ENCODE measurements around the gene LAMTOR1. TPM values are rescaled to one million over a fixed set of nuclear protein-coding genes. Genes with fewer than 3 reads are reported as not detected.

The LAMTOR1 gene
- total and polyA plus RNA-seq, 10 donors = 81.5 to 182 (median 131) TPM

DNA sequence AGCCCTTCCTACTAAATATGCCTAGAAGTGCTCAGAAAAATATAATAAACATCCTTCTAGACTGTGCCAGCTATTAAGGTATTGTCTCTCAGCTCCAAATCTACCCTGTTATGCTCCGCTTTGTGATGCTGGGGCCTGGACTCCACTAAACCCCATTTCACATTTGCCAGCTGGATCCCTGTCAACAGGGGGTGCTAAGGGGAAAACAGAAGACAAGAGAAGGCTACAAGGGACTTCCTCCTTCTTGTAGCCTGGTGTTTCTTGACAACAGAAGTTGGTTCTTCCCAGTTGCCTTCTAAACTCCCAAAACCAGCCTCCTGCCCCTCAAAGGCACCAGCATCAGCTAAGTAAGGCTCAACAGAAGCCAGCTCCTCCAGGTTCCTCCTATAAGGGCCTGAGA lies 28.0 kb downstream of the LAMTOR1 start:
- intact Hi-C loops (cut with DNase I; ENCODE audit: low total_unique reads) = no loop called here

GRCh38 chr11:72072348-72072747 lies 30.7 kb downstream of the LAMTOR1 start:
- peak overlapping the region in 6 of 8 donors; percentile 18 to 59 (median 52) for H3K27ac ChIP-seq
- H3K4me1 ChIP-seq = peaks cover 21 to 93% (median 55%) of the 10 kb centered on the region in 6 donors

More for the DNA sequence above, 28.0 kb downstream of the LAMTOR1 start:
- Histone ChIP-seq H3K4me3 (no peak overlapping the region), H3K9me3 (no peaks in the 10 kb centered on the region), H3K27ac (peak overlapping the region in 5 of 8 donors; percentile 16 to 69 (median 49)), H3K4me1 (peaks cover 15 to 92% (median 57%) of the 10 kb centered on the region in 6 donors), H3K36me3 (peaks cover 0 to 10% (median 3%) of the 10 kb centered on the region in 6 donors), H3K27me3 (replicated peaks in 1 of 7) (no peaks in the 10 kb centered on the region)
- no peak for TF ChIP-seq POLR2AphosphoS5 (IDR thresholded peaks at IDR 0.05)
- TF ChIP-seq POLR2A (IDR thresholded peaks at IDR 0.05) = no peak
- peak in 1 of 11 experiments; percentile 26 for TF ChIP-seq CTCF (IDR thresholded peaks at IDR 0.05 in 8 of 11, conservative IDR thresholded peaks at IDR 0.05 in 3 of 11)
- no peak for DNase-seq
- WGBS, 5 donors = 81 to 93% (median 92%) methylated on average over 1 of the region's 1 CpG

DNA sequence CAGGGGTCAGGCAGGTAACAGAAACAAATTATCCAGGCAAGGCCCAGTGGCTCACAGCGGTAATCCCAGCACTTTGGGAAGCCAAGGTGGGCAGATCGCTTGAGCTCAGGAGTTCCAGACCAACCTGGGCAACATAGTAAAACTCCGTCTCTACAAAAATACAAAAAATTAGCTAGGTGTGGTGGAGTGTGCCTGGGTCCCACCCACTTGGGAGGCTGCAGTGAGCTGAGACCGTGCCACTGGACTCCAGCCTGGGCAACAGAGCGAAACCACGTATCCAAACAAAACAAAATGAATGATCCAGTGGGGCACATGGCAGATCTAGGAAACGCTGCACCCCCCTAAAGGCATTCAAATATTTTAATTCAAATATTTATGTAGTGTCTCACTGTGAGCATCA lies 32.6 kb downstream of the LAMTOR1 start:
- peak overlapping the region; percentile 76 to 89 (median 82) for H3K27ac ChIP-seq
- H3K4me3 ChIP-seq = peak overlapping the region in 1 of 8 donors; percentile 23
- no peaks in the 10 kb centered on the region for H3K27me3 ChIP-seq (replicated peaks in 1 of 7)
- no peak for TF ChIP-seq POLR2A (IDR thresholded peaks at IDR 0.05)
- TF ChIP-seq CTCF (IDR thresholded peaks at IDR 0.05 in 8 of 11, conservative IDR thresholded peaks at IDR 0.05 in 3 of 11) = no peak
- TF ChIP-seq POLR2AphosphoS5 (IDR thresholded peaks at IDR 0.05) = no peak
- peaks cover 21 to 92% (median 56%) of the 10 kb centered on the region in 6 donors for H3K4me1 ChIP-seq
- intact Hi-C loops (cut with DNase I; ENCODE audit: low total_unique reads) = no loop called here
- WGBS, 5 donors = 89 to 97% (median 92%) methylated on average over 7 of the region's 7 CpGs
- DNase-seq = no peak
- no peaks in the 10 kb centered on the region for H3K9me3 ChIP-seq
- H3K36me3 ChIP-seq = peaks cover 0 to 30% (median 3%) of the 10 kb centered on the region in 6 donors

More at GRCh38 chr11:72072348-72072747, 30.7 kb downstream of the LAMTOR1 start:
- TF ChIP-seq POLR2AphosphoS5 (IDR thresholded peaks at IDR 0.05) (peak in 1 of 3 donors; percentile 28), CTCF (IDR thresholded peaks at IDR 0.05 in 8 of 11, conservative IDR thresholded peaks at IDR 0.05 in 3 of 11) (no peak)
- WGBS, 5 donors = 47 to 69% (median 51%) methylated on average over 3 of the region's 3 CpGs
- DNase-seq = no peak
- H3K4me3 ChIP-seq = no peak overlapping the region
- no peaks in the 10 kb centered on the region for H3K27me3 ChIP-seq (replicated peaks in 1 of 7)
- H3K36me3 ChIP-seq = peaks cover 0 to 22% (median 6%) of the 10 kb centered on the region in 6 donors
- intact Hi-C loops (cut with DNase I; ENCODE audit: low total_unique reads) = no loop called here
- no peaks in the 10 kb centered on the region for H3K9me3 ChIP-seq

GRCh38 chr11:72069787-72070251 lies 33.3 kb downstream of the LAMTOR1 start:
- H3K36me3 ChIP-seq = peaks cover 0 to 32% (median 3%) of the 10 kb centered on the region in 6 donors
- H3K27ac ChIP-seq = peak overlapping the region; percentile 76 to 89 (median 82)
- TF ChIP-seq POLR2AphosphoS5 (IDR thresholded peaks at IDR 0.05) (peak; percentile 11 to 83 (median 70)), CTCF (IDR thresholded peaks at IDR 0.05 in 8 of 11, conservative IDR thresholded peaks at IDR 0.05 in 3 of 11) (no peak)
- H3K4me3 ChIP-seq = peak overlapping the region in 1 of 8 donors; percentile 23
- no peaks in the 10 kb centered on the region for H3K9me3 ChIP-seq
- WGBS, 5 donors = 3 to 22% (median 8%) methylated on average over 2 of the region's 2 CpGs
- intact Hi-C loops (cut with DNase I; ENCODE audit: low total_unique reads) = no loop called here
- no peaks in the 10 kb centered on the region for H3K27me3 ChIP-seq (replicated peaks in 1 of 7)
- H3K4me1 ChIP-seq = peaks cover 21 to 85% (median 51%) of the 10 kb centered on the region in 6 donors
- peak; percentile 91 for DNase-seq

Measured in spleen (tissue), 11 donors.